CD4-positive, alpha-beta T cell treated with Interleukin-21 for 1 hour (primary cell): ENCODE data around the gene IDH2.
"Not testable (repeated sequence)": the region's sequence is repeated elsewhere in the genome, so short reads cannot be mapped to it uniquely, and the experiment has no call there.

Experiments
- DNase-seq: peaks from one replicate; pipeline ENCODE4 v3.0.0-alpha.2; 2020

Gene IDH2

DNA sequence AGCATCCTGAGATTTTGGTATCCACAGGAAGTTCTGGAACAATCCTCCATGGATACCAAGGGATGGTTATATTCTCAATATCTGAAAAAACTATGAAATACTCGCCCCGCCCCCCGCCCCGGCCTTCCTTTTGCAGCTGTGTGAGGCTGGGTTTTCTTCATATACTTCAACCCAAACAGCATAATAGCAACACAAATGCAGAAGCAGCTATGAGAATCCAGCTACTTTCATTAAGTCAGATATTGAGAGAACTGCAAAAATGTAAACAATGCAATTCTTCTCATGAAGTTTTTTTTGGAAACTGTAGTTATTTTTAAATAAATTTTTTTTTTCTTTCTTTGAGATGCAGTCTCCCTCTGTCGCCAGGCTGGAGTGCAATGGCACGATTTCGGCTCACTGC is 10.9 kb upstream of the IDH2 start:
- DNase-seq, result no peak

DNA sequence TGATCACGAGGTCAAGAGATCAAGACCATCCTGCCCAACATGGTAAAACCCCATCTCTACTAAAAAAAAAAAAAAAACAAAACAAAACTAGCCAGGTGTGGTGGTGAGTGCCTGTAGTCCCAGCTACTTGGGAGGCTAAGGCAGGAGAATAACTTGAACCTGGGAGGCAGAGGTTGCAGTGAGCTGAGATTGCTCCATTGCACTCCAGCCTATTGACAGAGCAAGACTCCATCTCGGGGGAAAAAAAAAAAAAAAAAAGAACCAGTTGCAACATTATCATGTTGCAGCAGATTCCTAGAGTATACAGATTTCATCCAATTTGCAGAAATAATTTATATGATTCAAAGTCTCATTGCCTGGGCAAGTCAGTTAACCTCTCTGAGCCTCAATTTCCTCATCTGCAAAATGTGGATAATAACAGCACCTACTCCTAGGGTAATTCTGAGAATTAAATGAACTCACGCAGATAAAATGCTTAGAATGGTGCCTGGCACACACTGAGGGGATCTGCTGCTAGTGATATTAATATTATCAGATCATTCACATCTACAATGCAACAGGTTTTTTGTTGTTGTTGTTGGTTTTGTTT is 7.0 kb upstream of the IDH2 start:
- not testable (repeated sequence) for DNase-seq

DNA sequence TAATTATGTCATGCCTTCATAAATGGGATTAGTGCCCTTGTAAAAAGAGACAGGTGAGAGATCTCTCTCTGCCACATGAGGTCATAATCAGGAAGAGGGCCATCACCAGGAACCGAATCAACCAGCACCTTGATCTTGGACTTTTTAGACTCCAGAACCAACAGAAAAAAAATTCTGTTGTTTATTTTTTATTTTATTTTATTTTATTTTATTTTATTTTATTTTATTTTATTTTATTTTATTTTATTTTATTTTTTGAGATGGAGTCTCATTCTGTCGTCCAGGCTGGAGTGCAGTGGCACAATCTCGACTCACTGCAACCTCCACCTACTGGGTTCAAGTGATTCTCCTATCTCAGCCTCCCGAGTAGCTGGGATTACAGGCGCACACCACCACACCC is 5.8 kb upstream of the IDH2 start:
- DNase-seq, result not testable (repeated sequence)

- no peak for DNase-seq
Observed at GRCh38 chr15:90106522-90107117, 4.4 kb upstream of the IDH2 start.

DNA sequence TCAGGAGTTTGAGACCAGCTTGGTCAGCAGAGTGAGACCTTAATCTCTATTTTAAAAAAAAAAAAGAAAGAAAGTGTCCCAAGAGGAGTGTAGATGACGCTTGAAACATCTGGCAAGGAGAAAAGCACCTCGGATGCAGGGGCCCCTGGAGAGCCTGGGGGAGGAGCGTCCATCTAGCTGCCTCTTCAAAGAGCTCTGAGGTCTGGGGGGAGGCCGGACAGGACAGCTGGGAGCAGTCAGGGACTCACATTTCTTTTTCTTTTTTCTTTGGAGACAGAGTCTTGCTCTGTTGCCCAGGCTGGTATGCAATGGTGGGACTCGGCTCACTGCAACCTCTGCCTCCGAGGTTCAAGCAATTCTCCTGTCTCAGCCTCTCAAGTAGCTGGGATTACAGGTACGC is 3.3 kb upstream of the IDH2 start:
- DNase-seq, result no peak

- DNase-seq, result no peak
Observed at GRCh38 chr15:90104551-90104950, 2.3 kb upstream of the IDH2 start.

GRCh38 chr15:90103701-90104329 is 1.5 kb upstream of the IDH2 start:
- DNase-seq, result no peak

DNA sequence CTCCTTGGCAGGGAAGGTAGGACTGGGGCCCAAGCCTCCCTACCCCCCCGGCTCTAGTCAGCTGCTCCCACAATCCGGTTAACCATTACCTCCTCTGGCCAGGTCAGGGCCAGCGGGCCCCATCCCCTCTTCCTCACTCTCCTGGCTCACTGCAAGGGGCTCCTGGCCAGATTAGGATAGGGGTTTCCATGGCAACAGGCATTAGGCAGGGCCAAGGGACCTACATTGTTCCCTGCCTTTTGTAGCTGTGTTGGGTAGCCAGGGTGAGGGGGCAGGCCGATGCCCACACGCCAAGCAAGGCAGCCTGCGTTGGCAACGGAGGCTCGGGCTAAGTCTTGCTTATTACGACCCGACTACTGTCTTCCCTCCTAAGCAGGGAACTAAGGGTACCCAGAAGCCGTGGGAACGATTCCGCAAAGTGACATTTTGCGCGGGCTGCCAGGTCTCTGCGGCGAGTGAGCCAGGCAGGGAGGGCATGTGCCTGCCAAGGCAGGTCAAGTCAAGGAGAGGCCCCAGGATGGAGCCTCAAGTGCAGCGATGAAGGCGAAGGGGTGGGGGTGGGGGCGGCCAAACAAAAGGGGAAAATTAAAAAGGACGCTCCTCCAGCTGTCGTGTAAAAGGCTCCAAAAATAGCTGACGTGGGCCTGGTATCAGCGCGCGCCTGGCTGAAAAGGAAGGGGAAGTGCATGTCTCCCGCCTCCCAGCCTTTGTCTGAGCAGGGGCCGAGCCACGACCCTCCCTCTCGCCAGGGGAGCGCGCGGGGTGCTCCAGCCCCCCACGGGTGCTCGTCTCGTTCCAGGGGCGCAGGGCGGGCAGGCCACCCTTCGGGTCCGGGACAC is 919 bp downstream of the IDH2 start:
- DNase-seq, result peak; percentile 39

DNA sequence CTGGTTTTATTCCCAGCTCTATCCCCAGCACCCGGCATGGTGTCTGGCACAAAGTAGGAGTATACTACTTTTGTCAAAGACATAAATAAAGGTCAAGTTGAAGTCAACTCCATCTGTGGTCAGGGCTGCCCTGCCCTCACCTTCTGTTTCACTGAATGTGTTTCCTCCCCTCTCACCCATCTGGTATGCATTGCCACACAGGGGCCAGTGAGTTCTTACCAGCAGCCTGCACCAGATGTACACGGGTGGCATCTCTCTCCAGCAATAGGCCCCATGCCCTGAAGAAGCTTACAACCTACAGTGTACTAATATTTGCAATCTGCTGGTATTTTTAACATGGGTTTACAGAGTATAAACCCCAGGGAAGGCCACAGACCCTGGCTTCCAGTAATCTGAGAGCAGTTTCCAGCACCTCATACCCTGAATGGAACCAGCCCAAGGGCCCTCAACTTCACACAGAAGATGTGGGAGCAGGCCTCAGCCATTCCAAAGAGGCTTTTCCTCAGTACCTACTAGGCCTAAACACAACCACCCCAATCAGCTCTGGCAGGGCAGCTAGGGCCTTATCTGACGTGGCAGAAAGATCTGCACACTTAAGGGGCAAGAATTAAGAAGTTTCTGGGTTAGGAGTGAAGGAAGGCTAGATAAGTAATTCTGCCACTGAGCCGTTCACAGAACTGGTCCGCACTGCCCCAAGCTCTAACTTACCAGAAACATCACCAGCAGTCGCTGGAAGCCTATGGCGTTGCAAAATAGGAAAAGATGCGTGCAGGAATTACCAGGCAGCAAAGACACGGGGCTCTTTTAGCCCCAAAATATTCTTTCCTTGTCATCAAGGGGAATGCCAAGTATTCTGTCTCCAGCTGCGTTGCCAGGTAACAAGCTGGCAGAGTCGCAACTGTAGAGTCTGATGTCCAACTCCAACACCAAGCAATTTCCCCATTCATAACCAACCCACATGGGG is 2.1 kb downstream of the IDH2 start:
- peak; percentile 53 for DNase-seq

GRCh38 chr15:90099072-90099867 is 3.0 kb downstream of the IDH2 start:
- DNase-seq, result peak; percentile 67

- DNase-seq, result peak; percentile 82
Observed at GRCh38 chr15:90097475-90097874, 4.8 kb downstream of the IDH2 start.

DNA sequence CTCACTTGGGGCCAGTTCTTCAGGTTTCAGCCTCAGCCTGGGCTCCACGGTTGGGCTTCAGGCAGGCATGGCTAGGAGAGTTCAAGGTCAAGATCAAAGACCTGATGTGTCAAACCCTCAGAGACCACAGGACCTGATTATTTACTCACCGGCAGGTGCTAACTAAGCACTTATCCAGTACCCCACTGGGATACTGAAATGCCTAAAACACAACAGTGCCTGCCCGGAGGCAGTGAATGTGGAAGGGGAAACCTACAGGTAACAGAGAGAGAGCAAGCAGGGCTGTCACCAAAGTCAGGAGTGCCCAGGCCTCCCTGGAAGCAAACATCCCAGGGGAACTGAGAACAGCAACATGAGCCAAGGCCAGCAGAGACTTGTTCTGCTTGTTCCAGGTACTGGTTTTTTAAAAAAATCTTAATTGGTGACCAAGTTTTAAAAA is 6.7 kb downstream of the IDH2 start:
- DNase-seq, result peak; percentile 53

DNA sequence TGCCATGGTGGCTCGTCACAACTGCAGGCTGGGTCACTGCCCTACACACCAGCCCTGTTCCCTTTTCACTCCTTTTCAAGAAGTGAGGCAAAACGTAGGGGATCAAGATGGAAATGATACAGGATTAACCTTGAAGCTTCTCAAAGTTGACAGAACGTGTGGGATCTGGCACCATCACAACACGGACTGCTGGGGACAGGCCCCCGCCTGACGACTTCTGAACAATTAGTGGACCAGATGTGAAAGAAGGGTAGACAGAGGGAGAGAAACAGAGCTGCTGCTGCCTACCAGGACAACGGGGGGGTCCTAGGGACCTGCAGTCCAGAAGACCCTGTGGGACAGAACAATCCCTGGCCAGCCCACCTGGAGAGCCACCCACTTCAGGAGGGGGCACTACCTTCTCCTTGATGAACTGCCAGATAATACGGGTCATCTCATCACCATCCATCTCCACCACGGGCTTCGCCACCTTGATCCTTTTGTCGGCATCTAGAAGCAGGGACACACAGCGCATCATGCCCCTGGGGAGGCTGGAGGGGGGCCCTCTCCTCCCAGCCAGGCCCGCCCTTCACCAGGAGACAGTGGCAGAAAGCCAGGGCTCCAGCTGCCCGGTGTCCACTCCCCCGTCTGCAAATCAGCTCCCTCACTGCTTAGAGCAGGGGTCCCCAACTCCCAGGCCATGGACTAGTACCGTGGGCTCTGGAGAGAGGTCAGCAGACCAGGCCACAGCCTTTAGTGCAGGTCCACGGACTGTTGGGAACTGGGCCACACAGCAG is 10.9 kb downstream of the IDH2 start:
- DNase-seq, result no peak

GRCh38 chr15:90090226-90090848 is 11.9 kb downstream of the IDH2 start:
- no peak for DNase-seq

- DNase-seq, result peak; percentile 32
Observed at GRCh38 chr15:90087454-90088154, 14.7 kb downstream of the IDH2 start.

DNA sequence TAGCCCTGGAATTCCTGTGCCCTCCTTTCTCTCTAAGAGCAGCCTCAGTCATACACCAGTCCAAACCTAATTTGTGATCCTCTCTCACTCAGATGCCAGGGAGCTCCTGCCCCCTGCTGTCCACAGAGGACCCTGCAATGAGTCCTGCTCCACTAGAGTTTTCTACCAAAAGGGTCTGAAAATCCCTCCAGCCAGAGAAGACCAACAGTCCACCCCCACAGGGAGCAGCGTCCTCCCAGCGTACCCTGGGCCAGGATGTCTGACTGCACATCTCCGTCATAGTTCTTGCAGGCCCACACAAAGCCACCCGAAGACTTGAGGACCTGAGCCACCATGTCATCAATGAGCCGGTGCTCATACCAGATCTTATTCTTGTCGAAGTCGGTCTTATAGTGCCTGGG is 15.4 kb downstream of the IDH2 start:
- DNase-seq, result peak; percentile 63

DNA sequence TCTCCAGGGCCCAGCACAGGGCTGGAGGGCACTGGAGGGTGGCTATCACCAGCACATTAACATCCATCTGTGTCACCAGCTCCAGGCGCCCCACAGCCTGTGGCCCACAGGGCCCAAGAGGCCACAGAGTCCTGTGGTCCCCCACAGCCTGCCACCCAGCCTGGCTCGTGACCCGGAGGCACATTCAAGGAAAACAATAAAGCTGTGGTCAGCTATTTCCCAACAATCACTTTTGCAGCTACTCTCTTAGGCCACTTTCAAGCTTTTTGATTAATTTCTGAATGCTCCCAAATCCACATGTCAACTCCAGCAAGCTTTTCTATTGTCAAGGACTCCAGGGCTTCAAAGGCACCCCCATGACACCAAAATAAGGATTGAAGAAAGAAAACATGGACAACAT is 16.7 kb downstream of the IDH2 start:
- no peak for DNase-seq

DNA sequence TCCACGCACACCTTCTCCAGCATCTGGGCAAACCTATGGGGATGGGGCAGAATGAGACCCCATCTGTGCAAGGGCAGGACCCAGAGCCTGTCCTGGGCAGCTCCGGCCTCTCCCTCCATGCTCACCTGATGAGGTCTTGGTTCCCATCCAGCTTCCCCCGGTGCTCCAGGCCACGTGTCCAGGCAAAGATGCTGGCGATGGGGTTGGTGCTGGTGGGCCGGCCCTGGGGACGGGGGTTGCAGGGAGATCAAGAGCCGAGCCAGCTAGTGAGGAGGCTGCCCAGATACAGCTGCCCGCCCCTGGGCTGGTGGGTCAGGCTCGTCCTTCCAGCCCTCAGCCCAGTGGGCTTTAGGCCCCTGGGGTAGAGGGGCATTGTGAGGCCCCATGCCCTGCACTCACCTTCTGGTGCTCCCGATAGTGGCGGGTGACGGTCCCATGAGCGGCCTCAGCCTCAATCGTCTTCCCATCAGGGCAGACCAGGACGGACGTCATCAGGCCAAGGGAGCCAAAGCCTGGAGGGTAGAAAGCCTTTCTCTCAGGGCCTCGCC is 17.3 kb downstream of the IDH2 start:
- no peak for DNase-seq

GRCh38 chr15:90083954-90084607 is 18.2 kb downstream of the IDH2 start:
- no peak for DNase-seq
